GM12891 (cell line): Measurements from ENCODE around the gene SRGAP3.

ENCODE experiments used
- POLR2A ChIP-seq: IDR thresholded peaks from 2 replicates; pipeline ENCODE4 v1.6.1; 2011; ENCODE audit warnings: low read depth, low read length, control low read depth
- POLR2AphosphoS5 ChIP-seq: IDR thresholded peaks from 2 replicates; pipeline ENCODE4 v1.6.1; 2011; ENCODE audit warnings: low read depth, low read length, control low read depth
- TAF1 ChIP-seq: IDR thresholded peaks from 2 replicates; pipeline ENCODE4 v1.6.1; 2011; ENCODE audit warnings: low read depth, low read length, control low read depth

DNA sequence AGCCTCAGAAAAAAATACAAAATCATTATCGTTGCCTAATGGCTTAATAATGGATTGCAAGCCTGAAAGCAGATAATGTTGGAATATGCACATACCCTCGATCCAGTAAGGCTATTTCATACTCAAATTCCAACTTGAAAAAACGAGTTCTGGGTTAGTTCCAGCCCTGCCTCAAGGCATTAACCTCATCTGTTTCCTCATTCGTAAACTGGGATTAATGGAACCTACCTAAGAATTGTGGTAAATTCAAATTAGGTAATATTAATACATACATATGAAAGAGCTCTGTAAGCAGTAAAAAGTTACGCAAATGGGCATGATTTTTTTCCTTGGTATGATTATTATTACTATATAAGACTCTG is 107.5 kb downstream of the SRGAP3 start:
- TF ChIP-seq POLR2A (no peak), POLR2AphosphoS5 (no peak), TAF1 (no peak)
